ENCODE measurements around the gene METAP1D.

Gene METAP1D

DNA sequence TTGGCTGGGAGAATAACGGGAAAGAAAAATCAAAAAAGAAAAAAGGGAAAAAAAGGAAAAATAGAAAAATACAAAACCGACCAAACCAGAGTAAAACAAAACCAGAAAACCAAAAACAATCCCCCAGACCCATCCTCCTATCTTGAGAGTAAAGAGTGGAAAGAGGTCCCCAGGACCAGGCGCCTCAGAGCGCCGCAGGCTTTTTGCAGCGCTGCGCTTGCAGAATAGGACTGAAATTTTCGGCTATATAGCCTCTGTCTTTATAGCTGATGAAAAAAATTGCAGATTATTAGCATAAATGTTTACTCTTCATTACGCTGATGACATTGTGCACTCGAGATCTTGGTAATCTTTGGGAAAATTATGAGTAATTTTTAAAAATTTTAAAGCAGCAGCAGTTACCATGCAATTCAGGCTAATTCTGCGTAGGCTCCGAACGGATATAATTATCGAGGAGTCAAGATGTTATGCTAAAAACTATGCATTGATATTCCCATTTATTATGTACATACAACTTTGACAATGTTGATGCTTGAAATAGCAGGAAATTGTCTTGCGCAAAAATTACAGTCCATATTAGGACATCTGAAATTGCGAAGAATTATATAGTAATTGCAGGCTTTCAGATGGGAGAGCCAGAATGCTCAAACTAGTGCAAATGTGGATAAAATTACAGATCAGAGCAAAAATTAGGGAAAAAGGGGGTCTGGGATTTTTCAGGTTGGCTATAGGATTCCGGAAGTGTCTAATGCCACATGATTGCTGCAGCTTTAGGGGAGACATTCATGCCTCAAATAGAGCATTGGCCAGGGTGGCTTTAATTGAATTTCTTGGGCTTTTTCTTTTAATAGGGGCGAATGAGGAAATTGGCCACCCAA is 93.9 kb downstream of the METAP1D start:
- no peak overlapping the region for H3K27ac ChIP-seq
- TF ChIP-seq, protein P1, sequence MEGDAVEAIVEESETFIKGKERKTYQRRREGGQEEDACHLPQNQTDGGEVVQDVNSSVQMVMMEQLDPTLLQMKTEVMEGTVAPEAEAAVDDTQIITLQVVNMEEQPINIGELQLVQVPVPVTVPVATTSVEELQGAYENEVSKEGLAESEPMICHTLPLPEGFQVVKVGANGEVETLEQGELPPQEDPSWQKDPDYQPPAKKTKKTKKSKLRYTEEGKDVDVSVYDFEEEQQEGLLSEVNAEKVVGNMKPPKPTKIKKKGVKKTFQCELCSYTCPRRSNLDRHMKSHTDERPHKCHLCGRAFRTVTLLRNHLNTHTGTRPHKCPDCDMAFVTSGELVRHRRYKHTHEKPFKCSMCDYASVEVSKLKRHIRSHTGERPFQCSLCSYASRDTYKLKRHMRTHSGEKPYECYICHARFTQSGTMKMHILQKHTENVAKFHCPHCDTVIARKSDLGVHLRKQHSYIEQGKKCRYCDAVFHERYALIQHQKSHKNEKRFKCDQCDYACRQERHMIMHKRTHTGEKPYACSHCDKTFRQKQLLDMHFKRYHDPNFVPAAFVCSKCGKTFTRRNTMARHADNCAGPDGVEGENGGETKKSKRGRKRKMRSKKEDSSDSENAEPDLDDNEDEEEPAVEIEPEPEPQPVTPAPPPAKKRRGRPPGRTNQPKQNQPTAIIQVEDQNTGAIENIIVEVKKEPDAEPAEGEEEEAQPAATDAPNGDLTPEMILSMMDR (IDR thresholded peaks at IDR 0.05) = no peak
- DNase-seq = no peak
- peaks cover 9 to 100% of the 10 kb centered on the region in 2 donors for H3K27me3 ChIP-seq
- H3K36me3 ChIP-seq = no peaks in the 10 kb centered on the region
- H3K4me1 ChIP-seq = peaks cover 0 to 44% (median 38%) of the 10 kb centered on the region in 4 donors
- H3K9me3 ChIP-seq = no peaks in the 10 kb centered on the region
- intact Hi-C loops (cut with DNase I; ENCODE audit: low total_unique reads) = no loop called here
- H3K4me3 ChIP-seq = no peak overlapping the region

DNA sequence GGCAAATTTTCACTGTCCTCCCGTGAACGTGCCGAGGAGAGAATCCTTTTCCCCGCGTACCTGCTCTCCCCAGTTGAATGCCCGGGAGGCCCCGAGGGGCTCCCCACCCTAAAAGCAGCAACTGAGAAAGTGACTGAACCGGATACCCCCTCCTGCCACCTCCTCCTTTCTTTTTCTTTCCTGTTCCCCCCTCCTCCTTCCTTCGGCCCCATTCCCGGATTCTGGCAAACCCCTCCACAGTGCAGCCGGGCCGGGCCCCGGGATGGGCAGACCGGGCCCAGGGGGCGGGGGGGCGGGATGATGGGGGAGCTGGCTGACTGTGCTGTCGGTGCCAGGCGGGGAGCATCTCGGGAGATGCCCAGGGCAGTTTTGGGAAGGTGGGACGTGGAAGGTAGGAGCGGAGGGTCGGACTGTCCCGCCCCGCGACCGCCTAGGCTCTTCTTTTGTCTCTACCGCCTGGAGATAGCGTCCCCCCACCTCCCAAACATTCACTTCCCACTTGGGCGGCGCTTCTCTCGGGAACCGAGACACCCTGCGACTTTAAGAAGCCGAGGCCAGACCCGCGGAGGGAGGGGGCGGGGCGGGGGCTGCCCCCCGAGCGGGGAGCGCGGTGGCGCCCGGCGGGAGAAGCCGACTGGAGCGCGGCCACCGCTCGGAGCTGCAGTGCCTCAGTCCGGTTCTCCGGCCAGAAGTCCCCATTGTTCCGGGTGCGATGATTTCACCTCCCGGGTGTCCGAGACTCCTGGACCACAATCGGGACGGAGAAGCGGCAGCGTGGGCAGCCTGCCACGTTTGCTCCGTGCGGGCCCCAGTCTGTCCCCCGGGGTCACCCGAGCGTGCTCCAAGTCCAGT is 94.8 kb downstream of the METAP1D start:
- no peak overlapping the region for H3K27ac ChIP-seq
- TF ChIP-seq, protein P1 (IDR thresholded peaks at IDR 0.05) = no peak
- intact Hi-C loops (cut with DNase I; ENCODE audit: low total_unique reads) = loop anchor here (5.0 kb wide), 1 partner anchor 92 kb away; no protein-coding TSS in a partner anchor
- DNase-seq = no peak
- no peaks in the 10 kb centered on the region for H3K36me3 ChIP-seq
- H3K9me3 ChIP-seq = no peaks in the 10 kb centered on the region
- peaks cover 6 to 100% of the 10 kb centered on the region in 2 donors for H3K27me3 ChIP-seq
- peak overlapping the region; percentile 28 to 46 for H3K4me3 ChIP-seq
- H3K4me1 ChIP-seq = peaks cover 0 to 52% (median 45%) of the 10 kb centered on the region in 4 donors

DNA sequence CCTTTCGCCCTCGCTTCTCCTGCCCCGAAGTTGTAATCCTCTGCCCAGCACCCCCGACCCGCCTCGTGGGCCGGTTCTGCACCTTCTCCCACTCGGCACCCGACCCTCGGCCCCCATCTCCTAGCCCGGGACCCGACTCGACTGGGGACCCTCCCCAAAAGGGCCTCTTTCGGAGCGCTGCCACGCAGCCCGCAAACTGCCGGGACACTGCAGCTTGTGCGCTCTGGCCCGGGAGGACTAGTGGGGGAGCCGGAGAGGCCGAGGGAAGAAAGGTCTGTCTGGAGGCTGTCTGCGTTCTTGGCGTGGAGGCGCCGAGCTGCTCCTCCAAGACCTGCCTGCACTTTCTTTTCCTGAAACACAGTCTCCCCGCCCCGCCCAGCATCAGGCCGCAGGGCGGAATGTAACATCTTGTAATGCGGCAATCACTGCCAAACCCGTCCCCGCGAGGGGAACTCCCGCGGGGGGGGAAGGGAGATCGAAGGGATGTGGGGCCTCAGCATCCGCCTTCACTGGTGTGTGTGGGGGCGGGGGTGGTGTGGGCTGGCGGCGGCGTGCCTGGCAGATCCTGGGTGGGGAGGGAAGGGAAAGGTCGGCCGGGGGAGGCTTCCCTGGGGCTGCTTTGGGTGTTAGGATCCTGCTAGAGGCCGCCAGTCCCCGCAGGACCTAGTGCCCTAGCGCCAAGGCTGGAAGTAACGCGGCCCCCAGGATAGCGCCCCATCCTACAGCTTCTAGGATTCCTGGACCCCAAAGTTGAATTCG is 95.6 kb downstream of the METAP1D start:
- Histone ChIP-seq H3K4me1 (peaks cover 0 to 60% (median 53%) of the 10 kb centered on the region in 4 donors), H3K27ac (no peak overlapping the region), H3K27me3 (peaks cover 6 to 100% of the 10 kb centered on the region in 2 donors), H3K4me3 (peak overlapping the region; percentile 28 to 46), H3K36me3 (no peaks in the 10 kb centered on the region), H3K9me3 (no peaks in the 10 kb centered on the region)
- no peak for DNase-seq
- TF ChIP-seq, protein P1 (IDR thresholded peaks at IDR 0.05) = no peak
- intact Hi-C loops (cut with DNase I; ENCODE audit: low total_unique reads) = loop anchor here (5.0 kb wide), 1 partner anchor 93 kb away; no protein-coding TSS in a partner anchor

DNA sequence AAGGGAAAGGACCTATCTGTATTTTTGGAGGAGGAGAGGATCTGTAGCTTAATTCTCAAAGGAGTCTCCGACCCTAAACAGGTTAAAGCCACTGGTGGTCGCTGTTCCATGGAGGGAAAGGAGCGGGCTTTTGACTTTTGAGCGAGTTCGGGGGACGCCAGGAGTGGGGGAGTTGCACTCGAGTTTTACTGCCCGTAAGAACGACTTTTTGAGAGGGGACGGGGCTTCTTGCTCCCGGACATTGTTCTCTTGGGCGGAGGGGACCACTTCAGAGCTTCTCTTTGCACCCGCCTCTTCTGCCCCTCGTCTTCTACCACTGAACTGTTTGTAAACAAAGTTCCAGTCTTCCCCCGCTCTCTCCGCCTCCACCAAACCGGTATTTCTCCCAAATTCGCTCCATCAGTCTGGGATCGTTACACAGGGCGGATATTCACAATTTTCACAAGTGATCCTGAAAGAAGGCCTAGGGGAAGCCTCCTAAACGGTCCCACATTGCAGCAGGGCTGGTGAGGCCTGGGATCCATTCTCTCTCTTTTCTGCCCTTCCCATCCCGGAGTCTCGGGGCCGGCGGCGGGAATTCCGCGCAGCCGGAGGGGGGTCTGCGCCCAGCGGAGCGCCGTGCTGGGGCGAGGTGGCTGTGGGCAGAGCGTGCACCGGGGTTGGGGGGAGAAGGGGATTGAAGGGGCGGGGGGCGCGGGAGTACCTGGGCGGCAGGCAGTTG is 96.3 kb downstream of the METAP1D start:
- Histone ChIP-seq H3K4me1 (peaks cover 0 to 68% (median 61%) of the 10 kb centered on the region in 4 donors), H3K4me3 (peak overlapping the region in 1 of 2 donors; percentile 46), H3K27ac (no peak overlapping the region), H3K9me3 (no peaks in the 10 kb centered on the region), H3K36me3 (no peaks in the 10 kb centered on the region), H3K27me3 (peaks cover 12 to 100% of the 10 kb centered on the region in 2 donors)
- intact Hi-C loops (cut with DNase I; ENCODE audit: low total_unique reads) = loop anchor here (5.0 kb wide), 1 partner anchor 94 kb away; no protein-coding TSS in a partner anchor
- no peak for DNase-seq
- TF ChIP-seq, protein P1 (IDR thresholded peaks at IDR 0.05) = no peak
